SU-DHL-6 (cell line): ENCODE results near the gene HPSE.
A peak's percentile ranks its signal among the peaks of the same experiment; 100 is the strongest.

Source experiments
- H2AFZ ChIP-seq: fragments of 200-600 bp; sonication (generic); 2 replicates; pipeline ENCODE4 v1.6.1; 2014; ENCODE audit warnings: low read depth, mild to moderate bottlenecking, moderate library complexity, mixed read lengths, antibody characterized with exemption, low read length; ENCODE audit not compliant: severe bottlenecking
- H3F3A ChIP-seq: fragments of 200-600 bp; shearing (Covaris generic); 2 replicates; pipeline ENCODE4 v1.6.0; 2016; ENCODE audit warnings: antibody characterized with exemption, mild to moderate bottlenecking; ENCODE audit not compliant: insufficient read depth
- H3K27ac ChIP-seq: fragments of 200-600 bp; sonication (generic); 2 replicates; pipeline ENCODE4 v1.5.1; 2016; ENCODE audit warnings: low read depth, mild to moderate bottlenecking, low read length, moderate library complexity, mixed read lengths
- H3K27me3 ChIP-seq: fragments of 200-600 bp; sonication (generic), shearing (Covaris generic); 2 replicates; pipeline ENCODE4 v1.6.0; 2014; ENCODE audit warnings: mild to moderate bottlenecking, low read length
- H3K36me3 ChIP-seq: fragments of 200-600 bp; sonication (generic); 2 replicates; pipeline ENCODE4 v1.6.1; 2014; ENCODE audit warnings: mild to moderate bottlenecking, low read length, mixed read lengths
- H3K4me2 ChIP-seq: fragments of 300-600, 200-600 bp; shearing (Covaris generic), sonication (generic); 2 replicates; pipeline ENCODE4 v1.6.0; 2014; ENCODE audit warnings: low read length, low read depth, mild to moderate bottlenecking; ENCODE audit not compliant: poor library complexity, severe bottlenecking
- H3K4me3 ChIP-seq: fragments of 200-600 bp; sonication (generic); 2 replicates; pipeline ENCODE4 v1.5.1; 2014; ENCODE audit warnings: antibody characterized with exemption, low read length, mild to moderate bottlenecking, mixed read lengths; ENCODE audit not compliant: insufficient read depth, poor library complexity, severe bottlenecking
- H3K79me2 ChIP-seq: fragments of 200-600 bp; sonication (generic); 2 replicates; pipeline ENCODE4 v1.6.1; 2014; ENCODE audit warnings: mild to moderate bottlenecking, low read length, moderate library complexity; ENCODE audit not compliant: insufficient read depth
- H3K9ac ChIP-seq: fragments of 200-600 bp; sonication (generic); 2 replicates; pipeline ENCODE4 v1.7.0; 2014; ENCODE audit warnings: mild to moderate bottlenecking, low read length
- H3K9me2 ChIP-seq: fragments of 200-600 bp; sonication (generic); replicated peaks from 2 replicates; pipeline ENCODE4 v1.6.1; 2014; ENCODE audit warnings: low read length; ENCODE audit not compliant: insufficient read depth
- H3K9me3 ChIP-seq: fragments of 200-600 bp; sonication (generic); 2 replicates; pipeline ENCODE4 v1.6.1; 2014; ENCODE audit warnings: low read length, mixed read lengths; ENCODE audit not compliant: insufficient read depth
- H4K20me1 ChIP-seq: fragments of 200-600 bp; sonication (generic); 2 replicates; pipeline ENCODE4 v1.6.1; 2014; ENCODE audit warnings: low read depth, mild to moderate bottlenecking, antibody characterized with exemption, low read length, moderate library complexity, mixed read lengths
- CTCF ChIP-seq: fragments of 200-600 bp; sonication (generic); IDR thresholded peaks from one replicate; pipeline ENCODE4 v1.5.1; 2017; ENCODE audit warnings: antibody characterized with exemption, mild to moderate bottlenecking, low read length, moderate library complexity; ENCODE audit not compliant: insufficient read depth, poor library complexity, severe bottlenecking
- EZH2phosphoT487 ChIP-seq: fragments of 200-600 bp; sonication (generic), shearing (Covaris generic); conservative IDR thresholded peaks from 2 replicates; pipeline ENCODE4 v1.6.1; 2018; ENCODE audit warnings: mild to moderate bottlenecking, antibody characterized with exemption, low read length, moderate library complexity, mixed read lengths

HPSE gene

DNA sequence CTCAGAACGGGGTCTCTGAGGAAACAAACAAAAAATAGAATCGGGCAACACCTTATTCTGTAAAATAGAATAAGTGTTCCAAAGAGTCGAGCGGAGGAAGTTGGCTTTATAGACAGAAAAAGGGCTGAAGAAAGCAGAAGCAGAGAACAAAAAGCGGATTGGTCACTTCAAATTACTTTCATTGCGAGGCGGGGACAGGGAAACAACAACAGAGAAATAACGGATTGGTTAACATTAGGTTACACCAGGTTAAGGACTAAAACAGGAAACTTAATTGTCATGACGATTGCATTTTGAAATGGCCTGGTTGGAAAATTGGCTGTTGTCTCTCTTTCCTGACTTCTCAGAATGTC, 49.6 kb downstream of the HPSE start:
- H3K27ac ChIP-seq = peak overlapping the region; percentile 71

GRCh38 chr4:83284193-83285054, 50.2 kb downstream of the HPSE start, which contains the start of gene COQ2:
Gene COQ2 (minus strand): TSS chr4:83284798. CDS start chr4:83284764, 34 bp downstream.
- H3F3A ChIP-seq = no peaks in the 10 kb centered on the region
- H3K27ac ChIP-seq = peak within 1 kb of the TSS; percentile 71
- no peaks in the 10 kb centered on the region for H3K9me2 ChIP-seq

More for the DNA sequence above, 49.6 kb downstream of the HPSE start:
- Histone ChIP-seq H3F3A (no peaks in the 10 kb centered on the region), H4K20me1 (no peaks in the 10 kb centered on the region), H3K9ac (peak overlapping the region; percentile 79), H3K27me3 (no peaks in the 10 kb centered on the region), H3K36me3 (no peaks in the 10 kb centered on the region), H3K4me3 (peak overlapping the region; percentile 75), H2AFZ (peak overlapping the region; percentile 96), H3K9me2 (no peaks in the 10 kb centered on the region), H3K4me2 (peak overlapping the region; percentile 95), H3K9me3 (no peaks in the 10 kb centered on the region), H3K79me2 (peaks cover 18% of the 10 kb centered on the region; the same call in 1 of the 2 replicates)
- TF ChIP-seq CTCF (no peak), EZH2phosphoT487 (no peak)

DNA sequence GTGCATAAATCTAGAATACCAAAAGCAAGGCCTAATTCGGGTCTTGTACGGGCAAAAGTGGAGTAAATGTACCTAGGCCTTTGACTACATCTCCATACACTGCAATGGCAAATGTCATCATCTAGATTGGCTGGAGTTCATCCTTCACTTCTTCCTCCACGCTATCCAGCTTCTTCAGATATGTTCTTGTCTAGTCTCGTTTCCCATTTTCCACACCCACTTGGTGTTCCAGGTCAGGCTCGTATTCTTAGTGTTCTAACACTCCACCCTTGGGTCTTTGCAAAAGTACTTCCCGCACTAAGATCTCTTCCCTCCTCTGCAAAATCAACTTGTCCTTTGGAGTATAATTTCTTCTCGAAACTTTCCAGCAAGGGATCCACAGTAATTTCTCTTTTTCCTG, 51.5 kb downstream of the HPSE start:
- Histone ChIP-seq H3K9me3 (no peaks in the 10 kb centered on the region), H3K79me2 (peaks cover 18% of the 10 kb centered on the region; the same call in 1 of the 2 replicates), H3K4me2 (peak overlapping the region; percentile 95), H3K36me3 (no peaks in the 10 kb centered on the region; the same call in 1 of the 2 replicates), H3K9ac (peak overlapping the region; percentile 79), H3K27ac (no peak overlapping the region), H2AFZ (no peak overlapping the region), H4K20me1 (no peaks in the 10 kb centered on the region), H3K9me2 (no peaks in the 10 kb centered on the region), H3K27me3 (no peaks in the 10 kb centered on the region), H3F3A (no peaks in the 10 kb centered on the region), H3K4me3 (peak overlapping the region; percentile 75)
- no peak for TF ChIP-seq CTCF

More at GRCh38 chr4:83284193-83285054, 50.2 kb downstream of the HPSE start, which contains the start of gene COQ2:
- no peaks in the 10 kb centered on the region for H3K36me3 ChIP-seq
- TF ChIP-seq EZH2phosphoT487 (no peak), CTCF (no peak)
- peak within 1 kb of the TSS; percentile 96 for H2AFZ ChIP-seq
- H3K9me3 ChIP-seq = no peaks in the 10 kb centered on the region
- peak within 1 kb of the TSS; percentile 79 for H3K9ac ChIP-seq
- H3K27me3 ChIP-seq = no peaks in the 10 kb centered on the region
- H4K20me1 ChIP-seq = no peaks in the 10 kb centered on the region
- H3K79me2 ChIP-seq = peaks cover 18% of the 10 kb centered on the region; the same call in 1 of the 2 replicates
- peak within 1 kb of the TSS; percentile 95 for H3K4me2 ChIP-seq
- peak within 1 kb of the TSS; percentile 75 for H3K4me3 ChIP-seq
